Measurements from ENCODE around the gene AEBP1.

DNA sequence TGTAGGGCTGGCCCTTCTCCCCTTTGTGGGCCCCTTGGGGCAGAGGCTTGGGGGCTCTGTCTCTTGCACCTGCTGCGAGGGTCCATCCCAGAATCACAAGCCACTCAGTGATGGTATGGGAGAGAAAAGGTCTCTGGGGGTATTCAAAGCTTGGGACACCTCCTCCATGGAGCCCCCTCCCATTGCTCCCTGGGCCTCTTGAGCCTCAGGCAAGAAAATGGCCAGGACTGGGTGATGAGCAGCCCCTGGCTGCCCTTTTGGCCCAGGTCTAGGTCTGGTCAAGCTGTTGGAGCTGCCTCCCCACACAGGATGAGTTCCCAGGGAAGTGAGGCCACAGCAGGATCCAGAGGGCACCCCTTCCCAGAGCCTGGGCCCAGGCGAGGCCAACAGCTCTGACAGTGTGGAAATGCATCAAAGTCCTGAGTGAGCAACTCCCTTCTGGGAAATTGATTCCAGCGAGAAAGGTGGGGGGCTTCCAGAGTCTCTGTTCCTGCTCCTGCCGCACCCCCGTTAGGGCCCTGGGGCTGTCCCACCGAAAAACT, 40.4 kb downstream of the AEBP1 start:
- TF ChIP-seq, protein P1, sequence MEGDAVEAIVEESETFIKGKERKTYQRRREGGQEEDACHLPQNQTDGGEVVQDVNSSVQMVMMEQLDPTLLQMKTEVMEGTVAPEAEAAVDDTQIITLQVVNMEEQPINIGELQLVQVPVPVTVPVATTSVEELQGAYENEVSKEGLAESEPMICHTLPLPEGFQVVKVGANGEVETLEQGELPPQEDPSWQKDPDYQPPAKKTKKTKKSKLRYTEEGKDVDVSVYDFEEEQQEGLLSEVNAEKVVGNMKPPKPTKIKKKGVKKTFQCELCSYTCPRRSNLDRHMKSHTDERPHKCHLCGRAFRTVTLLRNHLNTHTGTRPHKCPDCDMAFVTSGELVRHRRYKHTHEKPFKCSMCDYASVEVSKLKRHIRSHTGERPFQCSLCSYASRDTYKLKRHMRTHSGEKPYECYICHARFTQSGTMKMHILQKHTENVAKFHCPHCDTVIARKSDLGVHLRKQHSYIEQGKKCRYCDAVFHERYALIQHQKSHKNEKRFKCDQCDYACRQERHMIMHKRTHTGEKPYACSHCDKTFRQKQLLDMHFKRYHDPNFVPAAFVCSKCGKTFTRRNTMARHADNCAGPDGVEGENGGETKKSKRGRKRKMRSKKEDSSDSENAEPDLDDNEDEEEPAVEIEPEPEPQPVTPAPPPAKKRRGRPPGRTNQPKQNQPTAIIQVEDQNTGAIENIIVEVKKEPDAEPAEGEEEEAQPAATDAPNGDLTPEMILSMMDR (IDR thresholded peaks at IDR 0.05), result no peak
- no peak for TF ChIP-seq POLR2A (IDR thresholded peaks at IDR 0.05)
